Measurements from ENCODE around the gene C15orf39.
"Not testable (repeated sequence)": the region's sequence is repeated elsewhere in the genome, so short reads cannot be mapped to it uniquely, and the experiment has no call there.

Gene C15orf39

DNA sequence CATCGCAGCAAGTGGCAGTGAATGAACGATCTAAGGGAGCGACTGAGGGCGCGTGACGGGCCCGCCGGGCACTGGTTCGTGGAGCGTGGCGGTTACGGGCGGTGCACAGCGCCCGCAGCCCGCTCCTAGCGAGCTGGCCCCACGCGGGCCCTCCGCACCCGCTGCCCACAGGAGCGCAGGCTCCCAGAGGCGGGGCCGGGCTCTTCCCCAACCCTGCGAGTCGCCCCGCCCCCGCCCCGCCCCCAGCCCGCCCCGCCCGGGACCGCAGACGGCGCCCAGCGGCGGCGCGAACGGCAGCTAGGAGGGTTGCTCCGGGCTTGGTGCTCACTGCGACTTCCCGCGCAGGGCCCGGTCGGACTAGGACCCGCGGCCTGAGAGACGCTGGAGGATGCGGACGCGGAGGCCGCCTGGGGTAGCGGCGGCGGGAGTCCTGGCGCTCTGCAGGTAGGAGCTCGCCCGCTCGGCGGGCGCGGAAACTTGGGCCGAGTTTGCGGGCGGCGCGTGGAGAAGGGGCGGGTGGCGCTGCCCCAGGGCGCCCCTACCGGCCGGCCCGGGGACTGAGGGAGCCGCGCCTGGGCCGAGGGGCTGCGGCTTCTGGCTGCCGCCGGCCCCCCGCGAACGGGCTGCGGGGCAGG lies at the start of gene C15orf39:
C15orf39 (plus strand) TSS at position 267 of the 635 bp plus-strand sequence. CDS start 4,167 bp downstream, outside the sequence.
- DNase-seq (ENCODE audit: low spot score): peak; percentile 77

DNA sequence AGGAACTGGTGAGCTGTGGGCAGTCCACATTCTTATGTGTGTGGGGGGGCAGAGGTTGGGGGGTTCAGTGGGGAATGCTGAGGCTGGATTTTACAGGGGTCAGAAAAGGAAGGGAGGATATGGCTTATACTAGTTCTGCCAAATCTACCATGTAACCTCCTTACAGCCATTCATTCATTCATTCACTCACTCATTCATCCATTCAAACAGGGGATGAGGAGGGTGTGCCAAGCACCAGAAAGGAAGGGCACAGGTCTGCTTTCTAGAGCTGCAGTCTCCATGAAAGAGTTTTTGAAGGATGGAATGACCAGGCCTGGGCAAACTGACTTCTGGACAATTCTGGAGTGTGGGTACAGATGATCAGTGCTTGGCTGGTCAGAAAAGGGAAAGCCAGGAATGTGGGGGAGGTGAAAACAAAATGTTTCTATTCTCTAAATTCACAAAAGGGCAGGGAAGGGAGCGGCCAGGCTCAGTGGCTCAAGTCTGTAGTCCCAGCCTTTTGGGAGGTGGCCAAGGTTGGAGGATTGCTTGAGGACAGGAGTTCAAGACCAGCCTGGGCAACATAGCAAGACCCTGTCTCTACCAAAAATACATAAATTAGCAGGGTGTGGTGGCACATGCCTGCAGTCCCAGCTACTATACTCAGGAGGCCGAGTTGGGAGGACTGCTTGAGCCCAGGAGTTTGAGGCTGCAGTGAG lies 49.2 kb upstream of the C15orf39 start:
- no peak for DNase-seq (ENCODE audit: low spot score)

GRCh38 chr15:75153087-75153486 lies 48.6 kb upstream of the C15orf39 start:
- peak; percentile 58 for DNase-seq (ENCODE audit: low spot score)

GRCh38 chr15:75153565-75154276 lies 48.0 kb upstream of the C15orf39 start:
- DNase-seq (ENCODE audit: low spot score): no peak

DNA sequence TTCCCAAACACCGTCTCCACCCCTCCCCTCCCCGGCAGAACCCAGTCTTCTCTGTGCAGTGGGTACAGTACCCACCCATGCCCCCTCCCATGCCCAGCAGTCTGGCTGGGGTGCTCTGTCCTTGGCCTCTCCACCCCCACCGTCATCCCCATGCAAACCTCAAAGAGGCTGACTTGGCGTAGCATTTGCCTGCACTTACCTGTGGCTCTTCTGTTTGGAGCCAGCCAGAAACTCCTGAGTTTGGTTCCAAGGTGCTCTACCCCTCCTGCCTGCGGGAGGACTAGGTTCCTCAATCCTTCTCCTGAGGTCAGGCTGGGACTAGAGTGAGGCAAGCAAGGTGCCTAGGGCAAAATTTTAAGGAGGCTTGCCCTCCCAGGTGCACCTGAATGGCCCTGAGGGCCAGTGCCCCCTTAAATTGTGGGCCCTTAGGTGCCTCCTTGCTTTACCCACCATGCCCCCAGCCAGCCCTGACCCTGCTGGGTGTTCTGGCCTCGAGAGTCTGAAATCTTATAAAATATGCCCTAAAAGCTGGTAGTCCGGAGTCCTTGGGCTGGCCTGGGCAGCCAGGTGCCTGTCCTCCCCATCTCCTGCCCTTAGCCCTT lies 47.1 kb upstream of the C15orf39 start:
- no peak for DNase-seq (ENCODE audit: low spot score)

- no peak for DNase-seq (ENCODE audit: low spot score)
Observed at GRCh38 chr15:75156326-75157215, 45.1 kb upstream of the C15orf39 start.

DNA sequence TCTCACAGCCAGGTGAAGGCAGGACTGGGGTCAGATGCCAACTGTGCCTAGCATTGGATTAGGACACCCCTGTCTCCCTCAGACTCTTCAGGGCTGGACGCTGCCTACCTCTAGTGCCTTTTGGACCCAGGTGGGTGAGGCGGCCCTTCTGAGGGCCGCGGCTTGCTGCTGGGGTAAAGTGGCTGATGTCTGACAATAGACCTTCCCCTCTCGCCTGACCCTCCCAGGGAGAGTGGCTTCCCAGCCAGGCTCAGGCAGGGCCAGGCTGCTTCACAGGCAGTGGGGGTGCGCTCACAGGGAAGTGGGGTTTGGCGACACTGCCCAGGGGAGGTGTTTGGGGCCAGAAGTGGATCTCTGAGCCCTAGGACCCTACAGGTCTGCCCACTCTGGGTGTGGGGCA lies 43.3 kb upstream of the C15orf39 start:
- DNase-seq (ENCODE audit: low spot score): no peak

GRCh38 chr15:75159244-75159643 lies 42.4 kb upstream of the C15orf39 start:
- no peak for DNase-seq (ENCODE audit: low spot score)

DNA sequence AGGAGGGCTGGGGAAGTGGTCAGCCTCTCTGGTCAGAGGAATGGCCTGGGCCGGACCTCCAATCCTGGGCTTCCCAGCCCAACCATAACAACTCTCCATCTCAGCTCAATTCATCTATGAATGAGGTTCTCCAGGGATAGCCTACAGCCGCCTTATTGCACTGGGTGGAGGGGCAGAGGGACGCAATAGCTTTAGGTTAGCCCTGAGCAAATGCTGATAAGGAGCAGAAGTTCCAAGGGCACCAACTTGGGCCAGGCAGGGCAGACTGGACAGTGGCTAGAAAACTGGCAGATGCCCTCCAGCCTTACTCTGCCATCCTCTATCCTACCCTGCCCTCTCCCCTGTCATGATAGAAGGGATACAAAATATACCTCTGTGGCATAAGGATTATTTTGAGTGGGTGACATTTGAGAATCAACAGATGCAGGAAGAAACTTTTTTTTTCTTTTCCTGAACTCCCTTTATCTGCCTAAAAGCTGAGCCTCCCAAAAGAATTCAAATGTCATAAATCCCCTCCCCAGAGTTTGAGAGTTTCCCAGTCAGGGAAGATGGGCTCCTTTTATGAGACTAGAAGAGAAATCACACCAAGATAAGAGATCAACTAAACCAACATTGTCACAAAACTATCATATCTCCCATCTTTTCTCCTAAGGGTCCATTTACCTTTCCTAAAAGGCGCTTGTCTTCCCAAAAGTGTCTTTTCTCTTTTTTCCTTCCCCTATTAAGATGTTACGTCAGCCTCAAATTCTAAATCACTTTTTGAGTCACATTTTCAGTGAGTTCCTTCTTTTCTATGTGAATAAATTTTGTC lies 40.4 kb upstream of the C15orf39 start:
- no peak for DNase-seq (ENCODE audit: low spot score)

DNA sequence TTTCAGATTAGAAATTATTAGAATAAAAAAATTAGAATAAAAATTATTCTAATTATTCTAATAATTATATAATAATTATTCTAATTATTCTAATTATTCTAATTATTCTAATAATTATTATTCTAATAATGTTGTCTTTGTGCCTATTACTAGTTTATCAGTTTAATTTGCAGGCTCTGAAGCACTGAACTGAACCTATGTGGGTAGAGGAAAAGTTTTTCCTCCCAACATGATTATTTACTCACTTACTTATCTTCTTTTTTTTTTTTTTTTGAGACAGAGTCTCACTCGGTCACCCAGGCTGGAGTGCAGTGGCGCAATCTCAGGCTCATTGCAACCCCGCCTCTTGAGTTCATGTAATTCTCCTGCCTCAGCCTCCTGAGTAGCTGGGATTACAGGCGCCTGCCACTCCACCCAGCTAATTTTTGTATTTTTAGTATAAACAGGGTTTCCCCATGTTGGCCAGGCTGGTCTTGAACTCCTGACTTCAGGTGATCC lies 39.7 kb upstream of the C15orf39 start:
- DNase-seq (ENCODE audit: low spot score): no peak

- DNase-seq (ENCODE audit: low spot score): no peak
Observed at GRCh38 chr15:75163150-75163564, 38.5 kb upstream of the C15orf39 start.

DNA sequence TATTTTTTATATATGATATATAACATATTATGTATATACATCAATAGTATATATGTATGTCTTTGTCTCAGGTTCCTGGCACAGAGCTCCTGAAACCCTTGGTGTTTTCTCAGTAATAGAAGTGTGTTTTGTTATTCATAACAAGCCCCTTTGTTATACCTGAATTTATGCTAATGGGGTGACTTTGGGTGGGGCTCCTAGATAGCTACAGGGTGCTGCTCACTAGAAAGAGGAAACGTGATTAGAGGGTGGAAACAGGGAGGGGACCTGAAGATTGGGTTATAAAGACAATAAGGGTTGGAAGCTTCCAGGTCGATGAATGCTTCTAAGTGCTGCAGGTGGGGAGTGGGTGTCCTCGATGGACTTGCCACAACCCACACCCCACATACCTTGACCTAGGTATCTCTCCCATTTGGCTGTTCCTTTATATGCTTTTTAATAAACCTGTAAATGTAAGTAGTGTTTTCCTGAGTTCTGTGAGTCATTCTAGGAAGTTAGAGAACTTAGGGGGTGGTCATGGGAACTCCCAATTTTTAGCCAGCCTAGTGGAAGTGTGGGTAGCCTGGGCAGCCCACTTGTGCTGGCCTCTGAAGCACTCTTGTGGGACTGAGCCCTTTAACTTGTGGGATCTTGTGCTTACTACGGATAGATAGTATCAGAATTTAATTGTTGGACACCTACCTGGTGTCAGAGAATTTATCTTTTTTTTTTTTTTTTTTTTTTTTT lies 36.9 kb upstream of the C15orf39 start:
- DNase-seq (ENCODE audit: low spot score): no peak

- not testable (repeated sequence) for DNase-seq (ENCODE audit: low spot score)
Observed at GRCh38 chr15:75166489-75167063, 35.1 kb upstream of the C15orf39 start.

- peak; percentile 62 for DNase-seq (ENCODE audit: low spot score)
Observed at GRCh38 chr15:75167588-75168350, 33.9 kb upstream of the C15orf39 start.

DNA sequence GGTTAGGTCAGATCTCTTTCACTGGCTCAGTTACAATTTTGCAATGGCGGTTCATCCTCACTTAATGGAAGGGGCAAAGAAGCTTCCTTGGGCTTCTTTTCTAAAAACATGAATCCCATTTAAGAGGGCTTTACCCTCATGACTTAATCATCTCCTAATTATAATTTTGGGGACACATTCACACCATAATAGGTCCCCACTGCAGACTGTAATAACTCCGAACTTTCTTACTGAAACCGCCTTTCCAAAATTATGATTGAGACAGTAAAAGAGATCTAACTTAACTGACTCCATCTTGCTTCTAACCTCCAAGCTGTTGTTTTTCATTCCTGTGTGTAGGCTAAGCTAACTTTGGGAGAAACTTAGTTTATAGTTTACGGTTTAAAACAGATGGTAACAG lies 33.3 kb upstream of the C15orf39 start:
- DNase-seq (ENCODE audit: low spot score): no peak

GRCh38 chr15:75170203-75170602 lies 31.5 kb upstream of the C15orf39 start:
- no peak for DNase-seq (ENCODE audit: low spot score)

GRCh38 chr15:75170711-75171341 lies 30.9 kb upstream of the C15orf39 start:
- no peak for DNase-seq (ENCODE audit: low spot score)

DNA sequence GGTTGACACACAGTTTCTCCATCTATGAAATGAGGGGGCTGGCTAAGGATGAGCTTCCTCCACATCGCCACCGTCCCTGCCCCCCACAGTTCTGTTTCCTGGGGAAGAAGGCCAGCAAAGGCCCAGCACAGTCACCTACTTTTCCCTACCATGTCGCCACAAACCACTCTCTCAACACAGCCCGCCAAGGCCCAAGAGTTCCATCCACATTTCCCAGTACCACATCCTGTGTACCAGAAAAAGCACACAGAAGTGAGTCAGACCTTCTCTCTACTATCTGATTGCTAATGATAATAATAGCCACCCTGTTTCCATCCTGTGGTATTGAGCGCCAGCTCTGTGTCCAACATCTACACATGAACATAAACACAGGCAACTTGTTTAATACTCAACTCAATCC lies 30.3 kb upstream of the C15orf39 start:
- DNase-seq (ENCODE audit: low spot score): no peak
